ENCODE data around the gene CEACAM20. TPM values are rescaled to one million over a fixed set of nuclear protein-coding genes. Genes with fewer than 3 reads are reported as not detected.

The CEACAM20 gene
- total and polyA plus RNA-seq, 2 of the 13 experiments (the other 11 are each of a cell fraction or from before 2014, with no cell fraction given): 0.04 TPM; not detected in 1

- FAIRE-seq: no peak
- H3K9me3 ChIP-seq (ENCODE audit: low read length): no peaks in the 10 kb centered on the region
- H3K4me1 ChIP-seq (ENCODE audit: insufficient read depth, low read length): peaks cover 13% of the 10 kb centered on the region
- H3K27ac ChIP-seq (ENCODE audit: extremely low read length, insufficient read depth, low read length): no peak overlapping the region
- TF ChIP-seq CAMTA2 (CRISPR knock-in tag; IDR thresholded peaks at IDR 0.05; ENCODE audit: borderline replicate concordance) (no peak), CHCHD3 (CRISPR knock-in tag; IDR thresholded peaks at IDR 0.05) (no peak), CEBPZ (IDR thresholded peaks at IDR 0.05; ENCODE audit: low read length) (no peak), ZNF234 (CRISPR knock-in tag; conservative IDR thresholded peaks at IDR 0.05) (no peak), ZNF737 (CRISPR knock-in tag; IDR thresholded peaks at IDR 0.05; ENCODE audit: borderline replicate concordance) (no peak), ZNF558 (CRISPR knock-in tag; IDR thresholded peaks at IDR 0.05; ENCODE audit: borderline replicate concordance) (no peak), TCF7 (IDR thresholded peaks at IDR 0.05; ENCODE audit: low read depth) (no peak), TFDP2 (CRISPR knock-in tag; IDR thresholded peaks at IDR 0.05) (no peak), HOMEZ (CRISPR knock-in tag; IDR thresholded peaks at IDR 0.05; ENCODE audit: low read depth) (no peak), ZNF768 (CRISPR knock-in tag; IDR thresholded peaks at IDR 0.05) (no peak), TBL1XR1 (IDR thresholded peaks at IDR 0.05; ENCODE audit: borderline replicate concordance, low read length, partially characterized antibody) (no peak), MXI1 (IDR thresholded peaks at IDR 0.05; ENCODE audit: borderline replicate concordance, low read depth, low read length) (no peak), ZMYM4 (CRISPR knock-in tag; IDR thresholded peaks at IDR 0.05) (no peak), TGIF2 (CRISPR knock-in tag; IDR thresholded peaks at IDR 0.05) (no peak)
- H4K20me1 ChIP-seq (ENCODE audit: insufficient read depth, low read length): no peaks in the 10 kb centered on the region
- peaks cover 0 to 4% of the 10 kb centered on the region in 2 experiments; a peak in 1 of 5 replicates for H3K27me3 ChIP-seq (ENCODE audit: control insufficient read depth in 1 of 2, insufficient read depth in 2 of 2, low read length in 2 of 2)
- H3K4me2 ChIP-seq (ENCODE audit: low read depth, low read length): no peak overlapping the region
- H3K9ac ChIP-seq (ENCODE audit: insufficient read depth, low read depth, low read length): no peak overlapping the region
- in situ Hi-C loops (cut with HindIII; ENCODE audit: extremely low pct_ligation_motif_present, low pct_unique_long_range_greater_than_20kb) (no loop called here), intact Hi-C loops (cut with micrococcal nuclease; ENCODE audit: unreplicated experiment) (no loop called here)
- DNase-seq (ENCODE audit: low spot score): no peak
- no peak overlapping the region for H3K4me3 ChIP-seq (replicated peaks in 1 of 3; ENCODE audit: insufficient read depth in 1 of 3, low read depth in 2 of 3, low read length in 3 of 3)
- no peak for ATAC-seq
- no peaks in the 10 kb centered on the region for H3K36me3 ChIP-seq (replicated peaks in 1 of 2; ENCODE audit: control insufficient read depth in 1 of 2, insufficient read depth in 2 of 2, low read length in 2 of 2)
- no TSS peak for BruUV-seq (replicated peaks)
- no peaks in the 10 kb centered on the region for H3K79me2 ChIP-seq (ENCODE audit: insufficient read depth, low read length)
- ChIA-PET POLR2A (no interaction called here), CTCF (ENCODE audit: low intra/inter-chr PET ratio, low total read pairs) (no interaction called here)
- H2AFZ ChIP-seq (ENCODE audit: low read length): no peak overlapping the region
- WGBS (ENCODE audit: low lambda C conversion rate): 64% methylated on average over 5 of the region's 5 CpGs
Measured at GRCh38 chr19:44532819-44533218, 3.3 kb upstream of the CEACAM20 start.

All from HepG2 (cell line).